ENCODE measurements around the gene XPO6. TPM values are rescaled to one million over a fixed set of nuclear protein-coding genes. Genes with fewer than 3 reads are reported as not detected.

XPO6 gene
- total RNA-seq, 1 donor from 2014 or later: 236 TPM

DNA sequence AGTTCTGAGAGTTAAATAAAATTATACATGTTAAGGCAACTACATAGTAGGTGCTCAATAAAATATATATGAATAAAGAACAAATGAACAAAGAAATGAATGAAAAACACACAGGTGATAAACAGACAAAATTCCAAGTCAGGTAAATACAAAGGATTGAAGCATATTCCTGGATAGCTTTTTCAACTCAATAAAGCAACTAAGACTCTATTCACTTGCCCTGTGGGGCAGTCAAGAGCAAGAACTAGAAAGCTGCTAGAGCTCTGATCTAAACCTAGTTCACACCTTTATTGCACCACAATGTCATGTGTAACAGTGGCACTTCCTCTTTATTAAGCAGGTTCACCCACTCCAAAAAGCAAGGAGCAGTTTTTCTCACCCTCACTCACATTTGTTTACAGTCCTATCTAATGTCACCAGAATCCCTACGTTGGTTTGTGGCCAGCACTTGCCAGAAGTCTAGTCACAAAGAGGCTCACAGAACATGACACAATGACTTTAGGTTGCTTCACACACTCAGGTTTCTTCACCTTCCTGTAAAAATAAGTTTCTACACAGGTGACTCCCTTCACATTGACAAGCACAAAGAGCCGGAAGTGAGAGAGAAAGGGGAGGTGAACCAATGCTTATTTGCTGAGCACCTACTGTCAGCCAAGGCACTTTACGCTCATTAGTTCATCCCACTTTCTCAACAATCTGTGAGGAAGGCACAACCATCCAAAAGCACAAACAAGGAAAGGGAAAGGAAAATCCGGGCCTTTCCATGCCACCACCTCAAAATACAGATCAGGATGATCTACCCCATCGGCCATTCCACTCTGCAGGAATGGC is 70.8 kb downstream of the XPO6 start:
- H3K27me3 Mint-ChIP-seq: no peaks in the 10 kb centered on the region
- peaks cover 79% of the 10 kb centered on the region for H3K4me1 Mint-ChIP-seq
- DNase-seq: no peak
- ATAC-seq (ENCODE audit: low read depth): peak; percentile 65
- no peaks in the 10 kb centered on the region for H3K9me3 Mint-ChIP-seq
- CTCF ChIA-PET: interaction anchor here (0.6 to 2.8 kb wide), 7 partner anchors 47 to 76 kb away, joined by 3 to 24 read pairs (median 3); no protein-coding TSS in a partner anchor
- no peak for TF ChIP-seq CTCF (IDR thresholded peaks at IDR 0.05)
- intact Hi-C loops (cut with micrococcal nuclease): loop anchor here (1.0 to 2.0 kb wide), 4 partner anchors 40 to 168 kb away; no protein-coding TSS in a partner anchor
- H3K4me3 Mint-ChIP-seq: peak overlapping the region; percentile 70
- peak overlapping the region; percentile 92 for H3K27ac Mint-ChIP-seq
- POLR2A ChIA-PET: interaction anchor here (0.6 to 2.8 kb wide), 6 partner anchors 26 to 77 kb away, joined by 3 to 31 read pairs (median 4); partner anchors contain the start of gene XPO6
- peaks cover 53% of the 10 kb centered on the region for H3K36me3 Mint-ChIP-seq (ENCODE audit: low read depth)

DNA sequence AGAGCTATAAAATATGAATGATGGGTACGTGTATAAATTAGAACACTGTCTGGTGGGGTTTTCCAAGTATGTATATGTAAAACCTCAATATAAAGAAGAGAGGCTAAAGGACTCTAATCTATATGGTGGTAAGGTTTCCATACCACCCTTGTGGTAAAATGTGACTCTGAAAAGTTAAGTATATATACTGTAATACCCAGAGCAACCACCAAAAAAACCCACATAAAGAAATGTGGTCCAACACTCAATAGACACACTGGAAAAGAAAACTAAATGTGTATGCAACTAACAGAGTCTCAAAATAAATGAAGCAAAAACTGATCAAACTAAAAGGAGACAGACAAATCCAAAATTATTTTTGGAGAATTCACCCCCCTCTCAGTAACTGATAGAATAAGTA is 72.2 kb downstream of the XPO6 start:
- intact Hi-C loops (cut with micrococcal nuclease): no loop called here
- Mint-ChIP-seq H3K9me3 (no peaks in the 10 kb centered on the region), H3K27ac (peak overlapping the region; percentile 80), H3K27me3 (no peaks in the 10 kb centered on the region), H3K36me3 (ENCODE audit: low read depth) (peaks cover 56% of the 10 kb centered on the region), H3K4me1 (peaks cover 76% of the 10 kb centered on the region), H3K4me3 (no peak overlapping the region)
- no peak for ATAC-seq (ENCODE audit: low read depth)
- DNase-seq: no peak
- no peak for TF ChIP-seq CTCF (IDR thresholded peaks at IDR 0.05)
- CTCF ChIA-PET: interaction anchor here (4.0 kb wide), 1 partner anchor 77 kb away, joined by 32 read pairs; no protein-coding TSS in a partner anchor
- POLR2A ChIA-PET: interaction anchor here (0.7 kb wide), 2 partner anchors 73 to 79 kb away, joined by 3 to 6 read pairs; partner anchors contain the start of gene XPO6

DNA sequence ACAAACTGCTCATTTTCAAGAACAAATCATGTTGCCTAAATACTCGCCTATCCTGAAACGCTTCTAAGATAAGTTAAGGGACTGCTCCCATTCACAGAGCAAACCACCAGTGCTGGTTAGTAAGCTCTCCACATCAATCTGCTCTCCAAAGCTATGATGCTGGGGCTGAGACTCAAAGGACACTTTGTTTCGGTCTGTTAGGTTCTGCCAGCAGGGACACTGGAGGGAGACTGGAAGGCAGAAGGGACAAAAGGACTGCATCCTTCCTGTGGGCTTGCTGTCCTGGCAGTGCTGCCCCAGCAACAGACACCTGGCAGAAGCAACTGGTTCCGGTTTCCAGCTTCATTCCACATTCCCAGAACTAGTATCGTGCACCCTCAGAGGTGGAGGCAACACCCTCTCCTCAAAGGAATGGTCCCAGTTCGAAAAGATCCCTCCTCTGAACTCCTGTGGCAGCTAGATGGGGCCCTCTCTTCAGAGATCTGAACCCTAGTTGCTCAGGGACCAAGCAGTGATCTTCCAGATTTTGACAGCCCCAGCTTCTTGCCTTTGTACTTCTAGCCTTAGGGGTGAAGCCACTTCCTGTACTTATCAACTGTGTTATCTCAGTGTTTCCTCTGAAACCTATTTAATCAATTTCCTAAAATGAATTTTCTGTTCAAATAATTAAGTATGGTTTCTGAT is 74.9 kb downstream of the XPO6 start:
- ChIA-PET POLR2A (no interaction called here), CTCF (interaction anchor here (4.0 kb wide), 1 partner anchor 80 kb away, joined by 32 read pairs; no protein-coding TSS in a partner anchor)
- H3K4me3 Mint-ChIP-seq: no peak overlapping the region
- no peak for ATAC-seq (ENCODE audit: low read depth)
- TF ChIP-seq CTCF (IDR thresholded peaks at IDR 0.05): no peak
- H3K27ac Mint-ChIP-seq: peak overlapping the region; percentile 59
- no peaks in the 10 kb centered on the region for H3K9me3 Mint-ChIP-seq
- H3K36me3 Mint-ChIP-seq (ENCODE audit: low read depth): peaks cover 69% of the 10 kb centered on the region
- no peaks in the 10 kb centered on the region for H3K27me3 Mint-ChIP-seq
- no peak for DNase-seq
- H3K4me1 Mint-ChIP-seq: peaks cover 53% of the 10 kb centered on the region
- intact Hi-C loops (cut with micrococcal nuclease): loop anchor here (1.0 kb wide), 1 partner anchor 81 kb away; no protein-coding TSS in a partner anchor

- H3K27ac Mint-ChIP-seq: no peak overlapping the region
- peaks cover 91% of the 10 kb centered on the region for H3K36me3 Mint-ChIP-seq (ENCODE audit: low read depth)
- intact Hi-C loops (cut with micrococcal nuclease): no loop called here
- TF ChIP-seq CTCF (IDR thresholded peaks at IDR 0.05): no peak
- H3K4me3 Mint-ChIP-seq: no peak overlapping the region
- DNase-seq (no peak), ATAC-seq (ENCODE audit: low read depth) (no peak)
- no peaks in the 10 kb centered on the region for H3K9me3 Mint-ChIP-seq
- H3K4me1 Mint-ChIP-seq: peaks cover 27% of the 10 kb centered on the region
- ChIA-PET CTCF (interaction anchor here (3.4 kb wide), 1 partner anchor 84 kb away, joined by 14 read pairs; no protein-coding TSS in a partner anchor), POLR2A (no interaction called here)
- H3K27me3 Mint-ChIP-seq: no peaks in the 10 kb centered on the region
Observed at GRCh38 chr16:28133666-28134065, 78.1 kb downstream of the XPO6 start.

Data from activated B cell treated with CpG ODN at 0.5 μM for 24 hours (primary cell).